DMS53 treated with DMSO at 0.1 percent for 48 hours (cell line): ENCODE measurements around the gene SNAP29.
"Not testable (repeated sequence)": the region's sequence is repeated elsewhere in the genome, so short reads cannot be mapped to it uniquely, and the experiment has no call there.

Experiments
- DNase-seq: peaks from one replicate; lab custom pipeline; 2025; ENCODE audit not compliant: unreplicated experiment; lab: John Stamatoyannopoulos, UW

SNAP29 gene

DNA sequence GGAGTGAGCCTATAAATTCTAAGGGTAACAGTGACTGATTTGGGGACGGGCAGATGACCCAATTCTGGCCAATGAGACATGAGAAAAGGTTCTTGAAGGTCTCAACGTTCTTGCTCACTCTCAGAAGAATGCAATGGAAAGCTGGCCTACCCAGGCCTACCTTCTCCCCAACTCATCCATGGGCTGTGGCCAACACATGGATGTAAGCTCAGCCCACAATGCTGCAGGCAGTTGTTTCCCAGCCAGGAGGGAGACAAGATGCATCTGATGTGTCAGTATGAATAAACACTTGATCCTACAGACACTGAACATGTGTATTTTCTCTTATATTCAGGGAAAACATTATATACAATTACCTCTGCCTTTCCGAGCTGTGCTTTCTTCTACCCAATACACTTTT lies 24.6 kb upstream of the SNAP29 start:
- no peak for DNase-seq

DNA sequence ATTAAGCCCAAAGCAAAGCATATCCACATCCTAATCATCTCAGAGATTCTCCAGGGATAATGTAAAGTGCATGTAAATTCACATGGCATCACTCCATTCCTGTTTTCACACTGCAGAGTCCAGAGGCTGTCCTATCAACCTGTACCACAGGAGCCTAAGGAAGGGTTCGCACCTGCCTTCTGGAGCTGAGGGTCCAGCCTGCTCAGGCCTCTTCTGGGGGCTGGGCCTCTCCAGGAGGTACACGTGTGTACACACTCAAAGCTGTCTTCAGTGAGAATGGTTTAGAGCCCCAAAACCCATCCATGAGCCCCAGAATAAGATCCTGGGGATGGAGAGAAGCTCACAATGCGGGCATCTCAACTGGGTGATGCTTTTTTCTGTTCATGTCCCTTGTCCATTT lies 24.1 kb upstream of the SNAP29 start:
- no peak for DNase-seq

DNA sequence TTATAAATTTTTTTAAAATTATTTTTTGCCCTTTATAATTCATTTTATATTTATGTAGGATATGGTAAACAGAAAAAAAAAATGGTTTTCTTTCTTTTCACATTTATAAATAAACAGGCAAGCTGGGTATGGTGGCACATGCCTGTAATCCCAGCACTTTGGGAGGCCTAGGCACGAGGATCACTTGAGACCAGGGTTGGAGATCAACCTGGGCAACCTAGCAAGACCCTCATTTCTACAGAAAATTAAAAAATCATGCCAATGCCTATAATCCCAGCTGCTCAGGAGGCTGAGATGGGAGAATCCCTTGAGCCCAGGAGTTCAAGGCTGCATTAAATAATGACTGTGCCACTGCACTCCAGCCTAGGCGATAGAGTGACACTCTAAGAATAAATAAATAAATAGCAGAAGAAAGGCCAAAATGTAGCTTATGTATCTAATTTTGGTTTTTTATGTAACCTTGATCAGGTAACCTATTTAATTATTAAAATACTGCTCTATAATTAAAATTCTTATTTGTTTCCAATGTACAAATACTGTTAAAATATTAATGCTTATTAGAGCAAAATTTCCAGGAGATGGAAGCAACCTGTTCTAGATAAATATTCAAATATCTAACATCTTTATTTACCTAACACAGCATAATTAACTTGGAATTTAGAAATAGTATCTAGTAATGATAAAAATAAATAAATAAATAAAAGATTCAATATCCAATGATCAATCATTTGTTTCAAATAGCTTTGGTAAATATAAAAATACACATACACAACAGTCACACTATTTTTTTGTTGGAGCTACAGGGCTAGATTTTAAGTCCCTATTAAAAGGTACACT lies 21.6 kb upstream of the SNAP29 start:
- no peak for DNase-seq

DNA sequence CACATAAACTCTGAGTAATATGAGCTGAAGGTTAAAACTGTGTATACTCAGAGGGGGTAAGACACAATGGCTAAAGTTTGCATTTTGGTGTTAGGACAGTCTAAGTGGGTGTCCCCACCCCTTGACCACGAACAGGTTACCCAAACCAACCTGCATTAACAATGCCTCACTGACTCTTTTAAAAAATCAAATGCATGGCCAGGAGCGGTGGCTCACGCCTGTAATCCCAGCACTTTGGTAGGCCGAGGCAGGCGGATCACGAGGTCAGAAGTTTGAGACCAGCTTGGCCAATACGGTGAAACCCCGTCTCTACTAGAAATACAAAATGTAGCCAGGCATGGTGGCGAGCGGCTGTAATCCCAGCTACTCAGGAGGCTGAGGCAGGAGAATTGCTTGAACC lies 19.5 kb upstream of the SNAP29 start:
- DNase-seq, result not testable (repeated sequence)

DNA sequence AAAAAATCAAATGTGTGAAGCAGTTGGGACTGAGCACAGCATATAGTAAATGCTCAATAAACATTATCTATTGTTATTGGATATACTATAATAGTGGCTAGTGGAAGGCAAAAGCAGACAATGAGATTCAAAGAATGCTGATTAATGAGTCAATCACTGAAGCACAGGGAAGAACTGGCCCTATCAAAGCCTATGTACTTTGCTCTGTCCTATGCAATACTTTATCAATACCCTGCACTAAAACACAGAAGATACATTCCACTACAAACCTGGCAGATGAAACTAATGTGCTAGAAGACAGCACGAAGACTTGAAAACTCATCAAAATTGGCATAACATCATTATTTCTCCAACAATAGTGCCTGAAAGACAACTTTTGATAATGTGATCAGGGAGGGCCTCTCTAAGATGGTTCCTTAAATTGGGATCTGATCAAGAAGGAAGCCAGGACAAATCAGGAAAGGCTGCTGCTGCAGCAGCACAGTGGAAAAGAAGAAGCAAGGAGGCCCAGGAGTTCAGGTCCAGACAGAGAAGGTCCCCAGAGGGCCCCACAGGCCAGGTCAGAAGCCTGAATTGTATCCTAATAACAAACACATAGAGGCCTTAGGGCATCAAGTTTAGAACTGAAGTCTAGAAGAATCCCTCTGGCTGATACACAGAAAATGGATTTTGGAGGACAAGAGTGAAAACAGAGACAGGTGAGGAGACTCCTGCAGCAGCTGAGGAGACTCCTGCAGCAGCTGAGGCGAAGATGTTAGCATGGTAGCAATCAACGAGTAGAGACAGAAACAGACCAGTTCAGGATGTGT lies 18.8 kb upstream of the SNAP29 start:
- no peak for DNase-seq

- DNase-seq, result no peak
Observed at GRCh38 chr22:20840646-20841371, 18.0 kb upstream of the SNAP29 start.

- DNase-seq, result peak; percentile 1
Observed at GRCh38 chr22:20843501-20843900, 15.3 kb upstream of the SNAP29 start.

DNA sequence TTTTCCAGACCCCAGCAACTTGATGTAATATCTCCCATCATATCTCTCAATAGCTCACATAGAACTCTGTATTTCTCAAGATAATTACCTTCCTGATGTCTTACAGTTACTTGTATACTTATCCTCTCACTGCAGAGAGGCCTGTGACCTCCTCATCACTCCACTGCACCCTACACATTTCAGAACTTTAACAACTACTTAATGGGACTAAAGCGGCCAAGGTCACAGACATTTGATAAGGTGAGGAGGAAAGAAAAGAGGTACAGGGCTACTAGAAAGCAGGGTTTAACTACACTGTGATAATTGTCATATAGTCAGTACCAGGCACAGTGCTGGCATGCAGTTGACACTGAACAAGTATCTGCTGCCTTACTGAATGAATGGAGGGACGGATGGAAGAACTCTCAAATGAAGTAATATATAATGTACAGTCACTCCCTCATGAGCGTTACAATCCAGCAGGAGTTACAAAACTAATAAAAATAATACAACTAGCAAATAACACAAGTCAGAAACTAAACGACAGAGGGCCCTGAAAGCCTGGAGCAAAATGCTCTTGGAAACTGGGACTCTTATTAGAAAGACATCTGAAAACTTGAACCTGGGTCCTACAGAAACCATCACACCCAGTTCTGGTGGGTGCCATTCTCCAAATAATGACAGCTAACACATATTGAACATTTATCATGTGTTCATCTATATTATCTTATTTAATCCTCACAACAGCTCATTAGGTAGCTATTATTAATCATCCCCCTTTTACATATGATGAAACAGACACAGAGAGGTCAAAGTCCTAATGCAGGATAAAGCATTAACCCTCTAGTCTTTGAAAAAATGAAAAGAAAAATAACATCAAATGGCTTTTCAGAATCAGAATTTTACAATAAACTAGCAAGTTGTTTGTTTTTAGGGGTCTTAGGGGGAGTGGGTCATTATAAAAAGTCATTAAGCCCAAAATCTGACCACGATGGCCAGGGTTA lies 14.5 kb upstream of the SNAP29 start:
- DNase-seq, result no peak

DNA sequence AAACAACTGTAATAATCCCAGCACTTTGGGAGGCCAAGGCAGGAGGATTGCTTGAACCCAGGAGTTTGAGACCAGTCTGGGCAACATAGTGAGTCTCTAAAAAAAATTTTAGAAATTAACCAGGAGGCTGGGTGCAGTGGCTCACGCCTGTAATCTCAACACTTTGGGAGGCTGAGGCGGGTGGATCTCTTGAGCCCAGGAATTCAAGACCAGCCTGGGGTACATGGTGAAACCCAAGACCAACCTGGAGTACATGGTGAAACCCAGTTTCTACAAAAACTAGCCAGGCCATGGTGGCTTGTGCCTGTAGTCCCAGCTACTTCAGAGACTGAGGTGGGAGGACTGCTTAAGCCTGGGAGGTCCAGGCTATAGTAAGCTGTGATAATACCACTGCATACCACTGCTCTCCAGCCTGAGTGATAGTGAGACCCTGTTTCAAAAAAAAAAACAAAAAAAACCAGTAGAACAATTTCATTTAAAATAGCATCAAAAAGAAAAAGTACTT lies 11.4 kb upstream of the SNAP29 start:
- no peak for DNase-seq

- no peak for DNase-seq
Observed at GRCh38 chr22:20852076-20852475, 6.7 kb upstream of the SNAP29 start.

DNA sequence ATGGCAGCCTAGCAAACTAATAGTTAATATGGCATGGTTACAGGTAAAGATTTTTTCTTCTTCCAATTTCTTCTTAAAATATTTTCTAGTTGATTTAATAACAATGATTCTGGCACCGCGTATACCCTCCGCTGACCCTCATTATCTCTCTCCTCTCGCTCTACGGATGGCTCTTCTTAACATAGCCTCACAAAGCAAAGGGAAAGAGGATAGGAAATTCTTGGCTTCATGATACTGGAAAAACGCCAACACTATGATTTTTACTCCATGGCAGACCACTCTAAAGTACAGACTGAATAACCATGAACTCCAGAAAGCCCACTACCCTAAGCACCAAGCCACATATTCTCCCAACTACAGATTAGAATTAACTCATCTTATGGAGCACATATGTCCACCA lies 6.3 kb upstream of the SNAP29 start:
- no peak for DNase-seq

GRCh38 chr22:20853236-20853660 lies 5.6 kb upstream of the SNAP29 start:
- DNase-seq, result no peak

- DNase-seq, result no peak
Observed at GRCh38 chr22:20857247-20857643, 1.6 kb upstream of the SNAP29 start.

DNA sequence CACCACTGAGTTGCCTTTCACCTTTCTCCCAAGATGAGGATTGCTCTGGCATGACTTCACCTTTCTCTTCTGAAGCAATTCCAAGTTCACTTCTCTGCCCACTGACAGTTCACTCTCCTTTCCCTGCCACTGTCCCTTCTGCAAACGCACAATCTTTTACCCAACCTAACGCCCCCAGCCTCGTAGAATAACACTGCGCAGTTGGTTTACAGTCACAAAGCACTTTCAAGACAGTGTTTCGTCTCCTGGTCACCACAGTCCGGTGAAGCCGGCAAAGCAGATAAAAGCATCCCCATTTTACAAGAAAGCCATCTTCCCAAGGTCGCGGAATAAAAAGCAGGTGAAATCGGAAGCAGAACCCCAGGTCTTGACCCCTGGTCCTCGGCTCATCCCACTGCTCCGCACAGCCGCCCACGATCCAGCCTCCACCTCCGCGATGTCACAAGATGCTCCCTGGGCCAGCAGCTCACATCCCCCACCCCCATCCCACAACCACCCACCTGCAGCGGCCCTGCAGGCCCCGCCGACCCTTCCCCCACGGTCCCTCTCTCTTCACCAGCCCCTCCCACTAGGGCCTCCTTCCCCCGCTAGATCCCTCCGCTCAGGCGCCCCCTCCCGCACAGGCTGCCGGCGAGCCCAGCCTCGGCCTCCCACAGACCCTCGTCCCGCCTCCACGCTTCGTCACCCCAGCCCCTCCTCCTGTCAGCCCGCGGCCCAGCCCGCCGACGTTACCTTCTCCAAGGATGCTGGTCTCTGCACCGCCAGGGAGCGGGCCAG lies 781 bp upstream of the SNAP29 start:
- no peak for DNase-seq

DNA sequence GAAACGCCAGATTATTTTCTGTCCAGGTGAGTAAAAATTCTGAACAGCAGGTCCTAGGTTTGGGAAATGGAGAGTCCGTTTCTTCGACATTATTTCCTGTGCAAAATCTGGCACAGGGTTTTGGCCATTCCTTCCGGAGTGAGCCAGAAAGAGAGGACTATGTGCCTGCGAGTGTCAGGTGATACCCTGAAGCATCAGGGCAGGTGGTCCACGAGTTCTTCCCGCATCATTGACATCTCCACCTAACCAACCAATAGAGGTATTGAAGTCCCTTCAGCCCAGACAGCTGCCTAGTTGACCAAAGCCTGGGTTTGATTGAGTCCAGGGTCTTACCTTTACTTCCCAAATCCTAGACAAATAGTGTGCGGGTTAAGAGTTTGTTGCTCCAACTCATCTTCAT lies 808 bp downstream of the SNAP29 start:
- no peak for DNase-seq

DNA sequence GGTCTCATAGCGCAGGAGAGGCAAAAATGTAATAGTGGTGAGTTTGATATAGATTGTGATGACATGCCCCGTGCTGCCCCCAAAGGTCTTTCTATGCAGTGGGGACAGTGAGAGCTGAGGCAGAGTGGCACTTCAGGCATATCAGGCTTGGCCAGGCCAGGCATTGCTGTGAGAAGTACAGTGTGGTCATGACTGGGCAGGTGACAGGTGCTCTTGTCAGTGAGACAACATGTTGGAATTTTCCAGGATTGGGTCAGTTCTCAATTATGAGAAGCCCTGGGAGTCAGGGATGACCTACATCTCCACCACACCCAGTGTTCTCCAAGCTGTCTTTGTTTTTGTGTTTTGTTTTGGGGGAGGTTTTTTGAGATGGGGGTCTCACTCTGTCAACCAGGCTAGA lies 3.7 kb downstream of the SNAP29 start:
- no peak for DNase-seq

DNA sequence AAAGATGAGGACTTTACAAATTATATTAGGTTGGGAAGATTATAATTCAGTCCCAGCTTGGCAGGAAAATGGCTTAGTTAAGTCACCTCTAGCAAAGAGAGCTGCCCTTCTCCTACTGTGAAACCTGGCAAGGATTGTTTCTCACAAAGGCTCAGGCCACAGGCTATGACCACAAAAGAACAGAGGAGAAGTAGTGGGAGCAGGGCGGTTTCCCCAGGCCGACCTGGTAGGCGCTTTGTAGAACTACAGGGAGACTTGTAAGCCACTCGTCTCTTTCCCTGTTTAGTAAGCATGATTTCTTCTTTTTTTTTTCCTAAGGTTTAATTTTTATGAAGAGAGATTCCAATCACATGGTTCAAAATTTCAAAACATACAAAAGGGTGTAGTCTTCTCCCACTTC lies 4.6 kb downstream of the SNAP29 start:
- no peak for DNase-seq

DNA sequence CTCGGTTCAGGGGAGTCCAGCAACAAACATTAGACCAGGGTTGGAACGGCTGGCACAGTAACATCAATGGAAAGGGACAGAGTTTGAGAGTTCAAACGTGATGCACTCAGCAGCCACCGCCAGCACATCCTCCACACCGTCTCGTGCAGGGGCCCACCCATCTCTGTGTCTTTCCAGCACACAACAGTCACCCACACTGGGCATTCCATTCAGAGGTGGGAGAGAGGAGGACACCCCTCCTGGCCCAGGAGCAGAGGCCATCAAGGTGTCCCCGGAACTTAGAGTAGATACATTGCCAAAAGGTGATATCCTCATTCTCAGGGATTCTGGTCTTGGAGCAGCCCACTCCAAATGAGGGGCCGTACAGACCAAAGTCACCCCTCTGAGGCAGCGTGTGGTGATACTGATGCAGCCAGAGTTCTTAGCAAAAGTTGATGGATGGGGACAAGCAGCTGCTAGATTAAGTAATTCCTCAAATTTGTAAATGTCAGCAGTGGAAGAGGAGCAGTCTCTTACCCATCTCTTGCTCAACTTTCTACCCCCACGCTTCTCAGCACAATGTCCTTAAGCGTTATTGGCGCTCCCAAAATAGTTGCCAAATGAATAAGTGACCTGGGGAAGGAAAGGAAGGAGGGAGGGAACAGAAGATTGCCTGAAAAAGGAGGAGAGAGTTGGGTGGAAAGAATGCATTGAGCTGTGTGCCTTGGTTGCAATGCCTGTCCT lies 5.5 kb downstream of the SNAP29 start:
- DNase-seq, result no peak

DNA sequence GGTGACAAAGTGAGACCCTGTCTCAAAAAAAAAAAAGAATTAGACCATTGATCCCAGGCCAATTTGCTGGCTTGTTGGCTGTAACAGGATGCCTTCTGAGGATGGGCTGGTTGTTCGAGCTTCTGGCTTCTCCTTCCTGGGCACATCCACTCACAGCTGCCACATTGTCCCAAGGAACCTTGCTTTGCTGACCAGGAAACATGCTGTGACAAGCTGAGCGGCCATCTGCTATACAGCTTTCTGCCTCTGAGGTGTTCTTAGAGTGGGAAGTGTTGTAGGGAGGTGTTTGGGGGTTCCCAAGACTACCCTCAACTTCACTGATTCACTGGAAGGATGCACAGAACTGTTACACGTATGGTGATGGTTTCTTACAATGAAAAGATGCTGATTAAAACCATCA lies 6.5 kb downstream of the SNAP29 start:
- DNase-seq, result no peak
